SU-DHL-6 (cell line): ENCODE data around the gene TMCC1.

Source experiments
- CTCF ChIP-seq: fragments of 200-600 bp; sonication (generic); IDR thresholded peaks from one replicate; pipeline ENCODE4 v1.5.1; 2017; ENCODE audit warnings: antibody characterized with exemption, mild to moderate bottlenecking, low read length, moderate library complexity; ENCODE audit not compliant: insufficient read depth, poor library complexity, severe bottlenecking
- EZH2phosphoT487 ChIP-seq: fragments of 200-600 bp; sonication (generic), shearing (Covaris generic); conservative IDR thresholded peaks from 2 replicates; pipeline ENCODE4 v1.6.1; 2018; ENCODE audit warnings: mild to moderate bottlenecking, antibody characterized with exemption, low read length, moderate library complexity, mixed read lengths

- TF ChIP-seq CTCF (no peak), EZH2phosphoT487 (no peak)
These were observed 127.4 kb downstream of the TMCC1 start for GRCh38 chr3:129766135-129766534.
